Endothelial cell of umbilical vein (primary cell): ENCODE data around the gene KCNQ5. TPM values are rescaled to one million over a fixed set of nuclear protein-coding genes. Genes with fewer than 3 reads are reported as not detected.

Source experiments
- BruUV-seq: library from RNA; stranded (reverse); fragments of 400-500 nt; replicated peaks from 2 replicates; lab custom pipeline; 2021; lab: Mats Ljungman, UMichigan
- CTCF ChIA-PET: fragments of 300-600, 350-600 bp; sonication (Branson Sonifier 250); formaldehyde crosslinking; loops from one replicate; lab custom pipeline; 2021; ENCODE audit warnings: antibody characterized with exemption, inconsistent platforms; lab: Charles Lee
- POLR2A ChIA-PET: fragments of 300-600, 350-600 bp; sonication (Branson Sonifier 250); formaldehyde crosslinking; loops from one replicate; lab custom pipeline; 2021; ENCODE audit warnings: antibody characterized with exemption, inconsistent platforms; lab: Charles Lee
- DNase-seq: peaks from one replicate; pipeline ENCODE4 v3.0.0-alpha.2; 2011; ENCODE audit warnings: low read depth, low spot score
- FAIRE-seq: peaks from 2 replicates; lab custom pipeline; 2011; peaks lifted over from hg19 to GRCh38; lab: Jason Lieb, UNC
- H2AFZ ChIP-seq: 2 replicates; pipeline ENCODE4 v1.6.0; 2012; ENCODE audit warnings: low read depth, low read length, control low read depth, inconsistent platforms
- H3K27ac ChIP-seq: 2 replicates; pipeline ENCODE4 v1.5.1; 2011; ENCODE audit warnings: low read depth, mild to moderate bottlenecking, control low read depth, low read length, moderate library complexity; ENCODE audit not compliant: insufficient read depth
- H3K27me3 ChIP-seq, 2 experiments: 2 replicates each; pipeline versions ENCODE4 v1.6.0 to v1.6.1; 2011; ENCODE audit warnings: low read length in 2 of 2, mixed read lengths in 1 of 2; ENCODE audit not compliant: control insufficient read depth in 2 of 2, insufficient read depth in 2 of 2
- H3K36me3 ChIP-seq, 2 experiments: 2 replicates in 1 of 2; 3 replicates in 1 of 2; pipeline ENCODE4 v1.5.1; 2011; ENCODE audit warnings: low read length in 2 of 2, mild to moderate bottlenecking in 1 of 2, moderate library complexity in 1 of 2; ENCODE audit not compliant: control insufficient read depth in 2 of 2, insufficient read depth in 2 of 2; ENCODE audit errors: extremely low read depth in 1 of 2
- H3K4me1 ChIP-seq: 3 replicates; pipeline ENCODE4 v1.5.1; 2011; ENCODE audit warnings: mild to moderate bottlenecking, low read length; ENCODE audit not compliant: control insufficient read depth, insufficient read depth; ENCODE audit errors: extremely low read depth
- H3K4me2 ChIP-seq: 2 replicates; pipeline ENCODE4 v1.6.1; 2011; ENCODE audit warnings: low read length, control low read depth, mixed read lengths; ENCODE audit not compliant: insufficient read depth
- H3K4me3 ChIP-seq, 3 experiments: fragments of 200-600 bp in 1 of 3; sonication (generic), shearing (Covaris generic) in 1 of 3; replicated peaks in 1 of 3; 2 replicates each; pipeline ENCODE4 v1.5.1; 2011 to 2016; ENCODE audit warnings: control low read depth in 3 of 3, low read length in 3 of 3, mild to moderate bottlenecking in 2 of 3, inconsistent platforms in 1 of 3, low read depth in 1 of 3, moderate library complexity in 1 of 3; ENCODE audit not compliant: insufficient read depth in 1 of 3
- H3K79me2 ChIP-seq: 2 replicates; pipeline ENCODE4 v1.6.0; 2012; ENCODE audit warnings: low read length, inconsistent platforms; ENCODE audit not compliant: control insufficient read depth, insufficient read depth
- H3K9ac ChIP-seq: replicated peaks from 2 replicates; pipeline ENCODE3; 2011; ENCODE audit warnings: low read length, control low read depth; ENCODE audit not compliant: insufficient read depth; ENCODE audit errors: extremely low read depth
- H3K9me1 ChIP-seq: replicated peaks from 3 replicates; pipeline ENCODE4 v1.6.0; 2011; ENCODE audit warnings: mild to moderate bottlenecking, low read length; ENCODE audit not compliant: control insufficient read depth, insufficient read depth; ENCODE audit errors: extremely low read depth
- H3K9me3 ChIP-seq: replicated peaks from 2 replicates; pipeline ENCODE4 v1.5.1; 2012; ENCODE audit warnings: low read length, inconsistent platforms; ENCODE audit not compliant: control insufficient read depth, insufficient read depth
- H4K20me1 ChIP-seq: replicated peaks from 2 replicates; pipeline ENCODE3; 2011; ENCODE audit warnings: mild to moderate bottlenecking, low read length; ENCODE audit not compliant: control insufficient read depth, insufficient read depth; ENCODE audit errors: extremely low read depth
- EZH2 ChIP-seq: IDR thresholded peaks from 2 replicates; pipeline ENCODE4 v1.6.1; 2012; ENCODE audit warnings: borderline replicate concordance, low read depth, mild to moderate bottlenecking, moderate library complexity, low read length, inconsistent platforms; ENCODE audit not compliant: severe bottlenecking
- GATA2 ChIP-seq: IDR thresholded peaks from 2 replicates; pipeline ENCODE4 v1.7.0; 2011; ENCODE audit warnings: low read depth, mild to moderate bottlenecking, moderate library complexity, mixed read lengths, low read length; ENCODE audit not compliant: insufficient read length, insufficient read depth
- JUN ChIP-seq: IDR thresholded peaks from 2 replicates; pipeline ENCODE4 v1.6.1; 2011; ENCODE audit warnings: borderline replicate concordance, low read depth; ENCODE audit not compliant: insufficient read length, insufficient read depth
- MAX ChIP-seq: IDR thresholded peaks from 2 replicates; pipeline ENCODE4 v1.6.1; 2011; ENCODE audit not compliant: insufficient read depth, insufficient read length
- POLR2AphosphoS5 ChIP-seq: IDR thresholded peaks from 2 replicates; pipeline ENCODE4 v1.6.1; 2012; ENCODE audit warnings: low read depth, mild to moderate bottlenecking, control low read depth, low read length, moderate library complexity; ENCODE audit not compliant: insufficient read depth
- dilution Hi-C: fragments of 300-500 bp; cut with MboI; formaldehyde crosslinking; loops from one replicate; pipeline ENCODE4 v1.15.0; 2019; ENCODE audit warnings: low sequenced_read_pairs; ENCODE audit not compliant: extremely low pct_ligation_motif_present
- intact Hi-C: fragments of 100-400 bp; cut with micrococcal nuclease; formaldehyde crosslinking; loops from one replicate; pipeline ENCODE4 v1.10.0; 2022
- polyA plus RNA-seq, 4 experiments: library from polyadenylated mRNA; depleted of rRNA in 3 of 4; stranded (reverse) in 3 of 4; unstranded in 1 of 4; fragments of >200 nt; gene quantifications; 2 replicates each; pipeline versions ENCODE4 v1.2.1 to v1.2.3, GENCODE V29; 2011 to 2012; ENCODE audit warnings: missing spikeins in 1 of 4
- total RNA-seq: library from RNA; stranded (reverse); gene quantifications from 2 replicates; pipeline ENCODE4 v1.2.3, GENCODE V29; 2021
- TF ChIP-seq, protein P1 (sequence below), 2 donors: IDR thresholded peaks; 1 replicate in 1 of 2; 2 replicates in 1 of 2; pipeline ENCODE4 v1.5.1; 2011; ENCODE audit warnings: low read length in 2 of 2, mild to moderate bottlenecking in 2 of 2, moderate library complexity in 2 of 2, control low read depth in 1 of 2, inconsistent platforms in 1 of 2, low read depth in 1 of 2; ENCODE audit not compliant: insufficient read depth in 1 of 2; ENCODE audit errors: extremely low read depth in 1 of 2

Gene KCNQ5
- total and polyA plus RNA-seq, 2 donors (not counting 3 experiments of a cell fraction or from before 2014, with no cell fraction given), result 0.22 TPM; not detected in 1

DNA sequence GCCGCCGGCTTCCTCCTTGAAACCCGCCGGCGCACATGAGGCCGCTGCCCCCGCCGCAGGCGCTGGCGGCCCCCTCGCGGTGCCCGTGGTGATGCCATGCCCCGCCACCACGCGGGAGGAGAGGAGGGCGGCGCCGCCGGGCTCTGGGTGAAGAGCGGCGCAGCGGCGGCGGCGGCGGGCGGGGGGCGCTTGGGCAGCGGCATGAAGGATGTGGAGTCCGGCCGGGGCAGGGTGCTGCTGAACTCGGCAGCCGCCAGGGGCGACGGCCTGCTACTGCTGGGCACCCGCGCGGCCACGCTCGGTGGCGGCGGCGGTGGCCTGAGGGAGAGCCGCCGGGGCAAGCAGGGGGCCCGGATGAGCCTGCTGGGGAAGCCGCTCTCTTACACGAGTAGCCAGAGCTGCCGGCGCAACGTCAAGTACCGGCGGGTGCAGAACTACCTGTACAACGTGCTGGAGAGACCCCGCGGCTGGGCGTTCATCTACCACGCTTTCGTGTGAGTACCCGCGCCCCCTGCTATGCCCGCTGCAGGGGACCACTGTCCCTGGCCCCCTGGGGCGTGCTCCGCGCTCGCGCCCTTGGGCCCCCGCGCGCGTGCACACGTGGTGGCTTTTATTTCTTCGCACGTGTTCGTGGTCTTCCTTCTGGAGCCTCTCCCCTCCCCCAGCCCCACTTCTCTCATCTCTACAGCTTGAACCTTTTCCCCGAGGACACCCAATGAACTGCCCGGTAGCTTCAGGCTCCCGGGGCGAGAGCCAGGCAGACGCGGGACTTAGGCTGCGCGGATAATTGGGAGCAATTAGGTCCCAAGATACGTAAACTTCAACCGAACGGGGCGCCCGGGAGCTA lies 453 bp downstream of the KCNQ5 start:
- Histone ChIP-seq H3K4me3 (peak overlapping the region in 1 of 3 experiments; percentile 23), H3K9me3 (no peaks in the 10 kb centered on the region), H3K36me3 (no peaks in the 10 kb centered on the region), H2AFZ (peak overlapping the region; percentile 58), H3K79me2 (no peaks in the 10 kb centered on the region), H3K9me1 (no peaks in the 10 kb centered on the region), H3K27ac (no peak overlapping the region), H3K9ac (no peak overlapping the region), H3K4me2 (peak overlapping the region; percentile 34), H4K20me1 (no peaks in the 10 kb centered on the region), H3K27me3 (peaks cover 47 to 76% of the 10 kb centered on the region in 2 experiments), H3K4me1 (peaks cover 8% of the 10 kb centered on the region)
- TF ChIP-seq POLR2AphosphoS5, result no peak
- no peak for TF ChIP-seq MAX
- peak; percentile 75 for TF ChIP-seq EZH2
- no peak for TF ChIP-seq JUN
- TF ChIP-seq, protein P1, sequence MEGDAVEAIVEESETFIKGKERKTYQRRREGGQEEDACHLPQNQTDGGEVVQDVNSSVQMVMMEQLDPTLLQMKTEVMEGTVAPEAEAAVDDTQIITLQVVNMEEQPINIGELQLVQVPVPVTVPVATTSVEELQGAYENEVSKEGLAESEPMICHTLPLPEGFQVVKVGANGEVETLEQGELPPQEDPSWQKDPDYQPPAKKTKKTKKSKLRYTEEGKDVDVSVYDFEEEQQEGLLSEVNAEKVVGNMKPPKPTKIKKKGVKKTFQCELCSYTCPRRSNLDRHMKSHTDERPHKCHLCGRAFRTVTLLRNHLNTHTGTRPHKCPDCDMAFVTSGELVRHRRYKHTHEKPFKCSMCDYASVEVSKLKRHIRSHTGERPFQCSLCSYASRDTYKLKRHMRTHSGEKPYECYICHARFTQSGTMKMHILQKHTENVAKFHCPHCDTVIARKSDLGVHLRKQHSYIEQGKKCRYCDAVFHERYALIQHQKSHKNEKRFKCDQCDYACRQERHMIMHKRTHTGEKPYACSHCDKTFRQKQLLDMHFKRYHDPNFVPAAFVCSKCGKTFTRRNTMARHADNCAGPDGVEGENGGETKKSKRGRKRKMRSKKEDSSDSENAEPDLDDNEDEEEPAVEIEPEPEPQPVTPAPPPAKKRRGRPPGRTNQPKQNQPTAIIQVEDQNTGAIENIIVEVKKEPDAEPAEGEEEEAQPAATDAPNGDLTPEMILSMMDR (IDR thresholded peaks at IDR 0.05; ENCODE audit: extremely low read depth in 1 of 2, insufficient read depth in 1 of 2, low read depth in 1 of 2, low read length in 2 of 2), result peak in 1 of 2 donors; percentile 11
- no peak for TF ChIP-seq GATA2
- ChIA-PET CTCF (interaction anchor here (18.6 kb wide), 1 partner anchor 508 kb away, joined by 731 read pairs; no protein-coding TSS in a partner anchor), POLR2A (no interaction called here)
- intact Hi-C loops, result loop anchor here (5.0 kb wide), 1 partner anchor 210 kb away; no protein-coding TSS in a partner anchor
- FAIRE-seq (no peak), DNase-seq (no peak)
- dilution Hi-C loops, result no loop called here
- no TSS peak for BruUV-seq
